Measurements from ENCODE around the gene TEKT5.
"Not testable (repeated sequence)": the region's sequence is repeated elsewhere in the genome, so short reads cannot be mapped to it uniquely, and the experiment has no call there.

Gene TEKT5

DNA sequence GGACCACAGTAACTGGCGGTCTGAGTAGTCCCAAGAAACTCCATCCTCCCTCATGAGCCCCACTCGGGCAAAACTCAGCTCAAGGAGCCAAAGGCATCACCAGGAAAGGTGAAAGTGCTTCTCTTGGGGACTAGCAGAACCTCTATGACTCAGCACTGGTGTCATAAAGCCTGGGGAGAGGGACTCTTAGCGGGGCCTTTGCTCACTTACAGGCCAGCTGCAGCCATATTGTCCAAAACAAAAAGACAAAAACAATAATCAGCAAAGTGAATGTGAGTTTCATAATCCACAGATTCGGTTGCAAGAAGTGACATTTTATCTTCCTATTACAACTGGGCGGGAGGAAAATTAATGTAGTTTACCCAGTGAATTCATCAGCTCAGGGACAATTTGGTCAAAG, at the start of gene TEKT5:
TSS of gene TEKT5 (minus strand) at position 101 of the 400 bp plus-strand sequence. CDS start at position 44, 57 bp downstream.
- DNase-seq, result no peak

- peak; percentile 97 for DNase-seq
Observed at GRCh38 chr16:10743610-10744369, 49.1 kb upstream of the TEKT5 start, which contains the start of gene NUBP1. TSS of gene NUBP1 (plus strand) at chr16:10743842. CDS start at chr16:10743864, 22 bp downstream.

DNA sequence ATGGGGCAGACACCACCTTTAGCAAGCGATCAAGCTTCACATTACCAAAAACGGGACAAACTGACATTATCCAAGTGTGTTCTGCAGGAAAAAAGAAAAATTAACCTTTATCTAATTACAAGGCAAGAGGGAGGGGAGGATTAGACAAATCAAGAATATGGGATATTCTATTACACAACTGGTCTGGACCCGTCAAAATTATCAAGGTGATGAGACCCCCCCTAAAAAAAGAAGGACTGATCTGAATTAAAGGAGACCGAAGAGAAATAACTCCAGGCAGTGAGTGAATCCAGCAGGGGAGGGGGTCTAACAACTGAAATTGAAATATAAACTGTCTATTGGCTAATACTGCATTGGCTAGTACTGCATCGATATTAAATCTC, 48.5 kb upstream of the TEKT5 start:
- DNase-seq, result no peak

DNA sequence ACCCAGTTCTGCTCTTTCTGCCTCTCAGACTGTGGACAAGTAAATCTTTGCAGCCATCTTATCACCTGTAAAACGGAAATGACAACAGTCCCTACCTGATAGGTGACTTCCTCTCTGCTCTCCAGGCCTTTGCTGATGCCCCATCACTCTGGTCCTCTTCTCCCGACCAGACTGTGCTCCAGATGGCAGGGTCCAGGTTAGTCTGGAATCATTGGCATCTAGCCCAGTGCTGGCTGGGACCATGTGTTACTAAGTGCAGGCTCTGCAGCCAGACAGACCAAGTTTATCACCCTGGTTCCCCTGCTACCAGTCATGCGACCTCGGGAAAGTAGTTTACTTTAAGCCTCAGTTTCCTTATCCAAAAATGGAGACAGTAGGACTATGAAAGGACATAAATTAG, 47.1 kb upstream of the TEKT5 start:
- DNase-seq, result no peak

GRCh38 chr16:10741249-10741648, 46.5 kb upstream of the TEKT5 start:
- not testable (repeated sequence) for DNase-seq

- no peak for DNase-seq
Observed at GRCh38 chr16:10740845-10741208, 46.1 kb upstream of the TEKT5 start.

- DNase-seq, result no peak
Observed at GRCh38 chr16:10740000-10740844, 45.5 kb upstream of the TEKT5 start.

- DNase-seq, result peak; percentile 50
Observed at GRCh38 chr16:10738231-10739077, 43.7 kb upstream of the TEKT5 start.

GRCh38 chr16:10737068-10737625, 42.4 kb upstream of the TEKT5 start:
- peak; percentile 83 for DNase-seq

- no peak for DNase-seq
Observed at GRCh38 chr16:10731790-10732189, 37.1 kb upstream of the TEKT5 start.

DNA sequence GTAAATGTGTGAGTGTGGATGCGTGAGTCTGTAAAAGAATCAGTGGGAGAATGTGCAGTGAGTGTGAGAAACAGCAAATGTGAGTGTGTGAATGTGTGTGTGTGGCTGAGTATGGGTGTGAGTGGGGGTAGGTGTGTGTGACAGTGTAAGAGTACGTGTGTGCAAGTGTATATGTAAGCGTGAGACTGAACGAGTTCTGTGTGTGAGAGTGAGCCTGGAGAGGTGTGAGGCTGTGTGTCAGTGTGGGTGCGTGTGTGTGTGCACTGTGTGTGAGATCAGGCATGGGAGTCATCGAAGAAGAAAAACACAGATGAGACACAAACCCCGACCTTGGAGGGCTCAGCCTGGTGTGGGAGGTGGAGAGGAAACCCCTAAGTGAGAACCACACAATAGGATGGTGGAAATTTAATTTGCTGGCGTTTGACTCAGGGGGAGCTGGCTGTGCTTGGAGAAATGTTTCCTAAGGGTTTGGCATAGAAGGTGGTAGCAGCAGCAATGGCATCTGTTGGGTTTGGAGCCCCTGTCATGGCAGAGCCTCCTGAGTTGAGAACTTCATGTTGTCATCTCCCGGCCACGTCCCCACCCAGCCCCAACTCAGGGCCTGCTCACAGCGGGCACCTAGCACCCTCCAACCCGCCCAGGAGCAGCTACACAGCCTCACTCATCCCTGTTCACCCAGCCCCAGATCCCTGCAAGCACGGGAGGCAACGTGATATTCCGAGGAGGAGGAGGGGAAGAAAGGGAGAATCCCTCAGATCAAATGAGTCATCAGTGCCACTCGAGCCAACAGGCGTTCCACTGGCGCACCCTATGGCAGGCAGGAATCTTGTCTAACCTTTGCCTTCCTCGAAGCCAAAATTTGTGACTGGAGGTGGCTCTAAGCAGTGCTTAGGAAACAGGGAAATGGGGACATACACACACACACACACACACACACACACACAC, 34.6 kb upstream of the TEKT5 start:
- no peak for DNase-seq

DNA sequence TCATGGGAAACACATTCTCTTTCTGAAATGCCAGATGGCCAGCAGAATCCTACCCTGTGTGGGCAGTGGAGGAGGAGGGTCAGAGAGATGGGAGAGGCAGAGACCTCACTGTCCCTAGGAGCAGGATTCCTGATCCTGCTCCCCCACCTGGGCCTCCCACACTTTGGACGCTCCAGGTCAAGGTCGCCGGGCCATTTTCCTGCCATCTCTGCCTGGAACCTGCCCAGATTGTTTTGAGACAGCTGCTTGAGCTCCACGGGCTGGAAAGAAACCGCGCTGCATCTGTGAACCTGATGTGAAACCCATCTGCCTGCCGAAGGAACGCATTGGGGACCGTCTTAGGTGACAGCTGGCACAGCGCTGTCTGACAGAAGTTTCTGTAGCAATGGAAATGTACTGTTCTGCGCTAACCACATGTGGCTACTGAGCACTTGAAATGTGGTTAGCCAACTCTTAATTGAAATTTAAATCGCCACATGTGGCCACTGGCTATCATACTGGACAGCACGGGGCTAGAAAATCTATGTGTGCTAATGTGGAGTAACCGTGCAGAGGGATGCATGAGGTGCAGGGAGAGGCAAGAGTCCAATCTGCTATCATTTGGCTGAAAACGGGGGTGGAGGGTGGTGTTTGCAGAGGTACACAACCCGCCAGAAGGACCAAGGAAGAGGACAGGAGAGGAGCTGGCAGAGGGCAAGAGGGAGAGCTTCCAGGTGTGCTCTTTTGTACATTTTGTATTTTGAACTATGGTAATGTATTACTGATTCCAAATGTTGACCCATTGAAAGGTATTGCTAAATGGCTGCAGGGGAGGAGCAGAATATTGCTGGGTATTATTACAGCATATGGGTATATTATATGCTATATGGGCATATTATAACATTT, 33.5 kb upstream of the TEKT5 start:
- DNase-seq, result no peak

GRCh38 chr16:10708969-10709368, 14.2 kb upstream of the TEKT5 start:
- DNase-seq, result no peak

DNA sequence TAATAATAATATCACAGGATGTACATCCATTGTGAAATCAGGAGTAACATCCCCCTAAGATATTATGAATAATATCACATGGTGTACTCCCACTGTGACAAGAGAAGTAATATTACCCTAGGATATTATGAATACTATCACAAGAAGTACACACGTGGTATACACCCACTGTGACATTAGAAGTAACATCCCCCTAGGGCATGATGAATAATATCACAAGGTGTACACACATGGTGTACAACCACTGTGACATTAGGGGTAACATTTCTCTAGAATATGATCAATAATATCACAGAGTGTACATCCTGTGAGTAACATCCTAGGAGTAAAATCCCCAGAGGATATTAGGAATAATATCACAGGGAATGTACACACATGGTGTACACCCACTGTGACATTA, 5.0 kb upstream of the TEKT5 start:
- DNase-seq, result no peak

- no peak for DNase-seq
Observed at GRCh38 chr16:10694306-10694705, 424 bp downstream of the TEKT5 start.

GRCh38 chr16:10693889-10694288, 841 bp downstream of the TEKT5 start:
- no peak for DNase-seq

DNA sequence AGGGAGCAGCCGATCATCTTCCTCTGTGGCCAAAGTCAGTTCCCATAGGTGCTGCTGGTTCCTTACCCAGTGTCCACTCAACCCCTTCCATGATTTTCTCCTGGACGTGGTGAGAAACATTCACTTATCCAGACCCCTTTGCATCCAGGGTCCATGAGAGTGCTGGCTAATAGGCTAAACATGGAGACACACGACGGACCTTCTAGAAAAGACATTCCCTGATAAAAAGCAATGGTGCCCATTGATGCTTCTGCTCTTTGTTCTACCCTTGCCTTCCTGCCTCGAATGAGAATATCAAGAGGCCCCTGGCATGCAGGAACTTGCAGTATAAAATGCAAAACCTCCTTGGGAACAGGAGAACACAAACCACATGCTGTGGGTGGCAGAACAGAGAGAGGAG, 2.3 kb downstream of the TEKT5 start:
- DNase-seq, result no peak

DNA sequence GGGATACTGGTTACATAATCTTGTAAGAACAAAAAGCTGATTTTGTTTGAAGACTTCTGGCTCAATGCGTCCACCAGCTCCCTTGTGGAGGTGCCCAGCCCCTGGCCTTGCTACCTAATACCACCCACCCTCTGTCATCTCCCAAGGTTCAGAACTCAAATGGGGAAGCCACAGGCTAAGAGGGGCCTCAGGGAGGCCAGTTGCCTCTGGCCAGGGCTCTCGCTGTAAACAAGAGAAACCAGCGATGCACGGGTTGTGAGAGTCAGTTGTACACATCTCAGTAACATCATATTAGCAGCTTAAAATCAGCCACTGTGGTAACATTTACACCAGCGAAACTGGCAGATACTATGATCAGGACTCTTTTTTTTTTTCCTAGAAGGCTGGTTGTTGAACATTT, 6.0 kb downstream of the TEKT5 start:
- DNase-seq, result no peak

DNA sequence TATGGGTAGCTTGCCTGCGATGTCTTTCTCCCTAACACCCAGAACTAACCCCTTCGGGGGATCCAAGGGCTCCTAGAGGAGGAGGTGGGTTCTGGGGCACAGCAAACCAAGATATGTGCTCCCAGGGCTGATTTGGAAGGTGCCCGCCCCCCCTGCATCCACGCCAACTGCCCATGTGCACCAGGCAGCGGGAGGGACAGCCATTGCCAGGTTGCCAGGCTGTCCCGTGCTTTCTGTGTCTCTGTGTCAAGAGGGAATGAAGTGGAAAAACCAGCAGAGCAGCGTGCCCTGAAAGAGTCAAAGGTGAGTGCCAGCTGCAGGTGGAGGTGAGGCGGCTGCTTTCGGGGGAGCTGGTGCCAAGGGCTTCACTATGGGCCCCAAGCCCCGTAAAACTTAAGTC, 6.4 kb downstream of the TEKT5 start:
- no peak for DNase-seq

DNA sequence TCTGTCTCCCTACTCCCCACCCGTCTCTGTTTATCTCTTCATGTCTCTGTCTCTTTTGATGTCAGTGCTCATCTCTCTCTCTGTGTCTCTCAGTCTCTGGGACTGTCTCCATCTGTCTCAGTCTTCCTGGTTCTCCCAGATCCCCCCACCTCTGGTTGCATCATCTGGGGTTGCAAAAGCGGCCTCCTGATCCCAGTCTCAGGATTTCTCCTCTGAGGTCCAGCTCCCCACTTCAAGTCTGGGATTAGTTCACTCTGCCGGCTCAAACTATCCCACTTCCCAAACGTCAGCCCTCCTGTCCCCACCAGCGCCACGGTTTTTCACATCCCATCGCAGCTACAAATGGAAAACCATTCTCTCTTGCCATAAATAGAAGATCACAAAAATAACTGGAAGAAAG, 9.0 kb downstream of the TEKT5 start:
- no peak for DNase-seq

Measured in hematopoietic multipotent progenitor cell treated with erythropoietin and hydrocortisone succinate and interleukin-3 and kit ligand, for 8 days (in vitro differentiated cells).